Common myeloid progenitor, CD34-positive (primary cell): Measurements from ENCODE around the gene PDGFB.

Experiments used
- CTCF ChIA-PET: fragments of 350-600 bp; sonication (Branson Sonifier 250); formaldehyde crosslinking; loops from one replicate; lab custom pipeline; 2021; ENCODE audit warnings: antibody characterized with exemption; lab: Charles Lee
- POLR2A ChIA-PET: fragments of 350-600 bp; sonication (Branson Sonifier 250); formaldehyde crosslinking; loops from one replicate; lab custom pipeline; 2021; ENCODE audit warnings: antibody characterized with exemption; lab: Charles Lee
- DNase-seq, 3 donors: peaks; one replicate each; pipeline versions ENCODE4 v3.0.0 to v3.0.0-alpha.2; 2013
- H3K27ac ChIP-seq, 2 experiments: 1 replicate in 1 of 2; 2 replicates in 1 of 2; pipeline ENCODE4 v1.7.0; 2013; ENCODE audit warnings: inconsistent platforms in 2 of 2, low read length in 2 of 2, mild to moderate bottlenecking in 2 of 2, low read depth in 1 of 2, moderate library complexity in 1 of 2; ENCODE audit not compliant: severe bottlenecking in 2 of 2, insufficient read depth in 1 of 2, poor library complexity in 1 of 2
- H3K27me3 ChIP-seq, 5 experiments: replicated peaks in 2 of 5; 1 replicate in 3 of 5; 2 replicates in 2 of 5; pipeline versions ENCODE4 v1.6.1 to v1.7.0; 2013; ENCODE audit warnings: low read length in 4 of 5, mild to moderate bottlenecking in 2 of 5, moderate library complexity in 2 of 5, inconsistent platforms in 1 of 5; ENCODE audit not compliant: insufficient read depth in 5 of 5, control insufficient read depth in 4 of 5
- H3K36me3 ChIP-seq, 4 experiments: 1 replicate in 2 of 4; 2 replicates in 2 of 4; pipeline versions ENCODE4 v1.6.1 to v1.7.0; 2013; ENCODE audit warnings: low read length in 3 of 4, control low read depth in 1 of 4, mild to moderate bottlenecking in 1 of 4; ENCODE audit not compliant: control insufficient read depth in 4 of 4, insufficient read depth in 4 of 4
- H3K4me1 ChIP-seq, 4 experiments: 1 replicate in 3 of 4; 2 replicates in 1 of 4; pipeline versions ENCODE4 v1.6.1 to v1.7.1; 2013; ENCODE audit warnings: low read length in 3 of 4, mild to moderate bottlenecking in 3 of 4, control low read depth in 1 of 4, inconsistent platforms in 1 of 4, moderate library complexity in 1 of 4; ENCODE audit not compliant: control insufficient read depth in 4 of 4, insufficient read depth in 4 of 4; ENCODE audit errors: control extremely low read depth in 1 of 4
- H3K4me3 ChIP-seq, 7 experiments: 1 replicate in 4 of 7; 2 replicates in 3 of 7; pipeline versions ENCODE4 v1.5.1 to v1.7.0; 2013; ENCODE audit warnings: mild to moderate bottlenecking in 7 of 7, low read length in 6 of 7, moderate library complexity in 6 of 7, inconsistent platforms in 2 of 7, low read depth in 2 of 7, control low read depth in 1 of 7; ENCODE audit not compliant: insufficient read depth in 4 of 7, control insufficient read depth in 1 of 7; ENCODE audit errors: extremely low read depth in 1 of 7
- H3K9me3 ChIP-seq, 5 experiments: 1 replicate in 4 of 5; 2 replicates in 1 of 5; pipeline versions ENCODE4 v1.6.1 to v1.7.1; 2013; ENCODE audit warnings: low read length in 4 of 5, mild to moderate bottlenecking in 2 of 5, inconsistent platforms in 1 of 5, low read depth in 1 of 5, moderate library complexity in 1 of 5; ENCODE audit not compliant: control insufficient read depth in 4 of 5, insufficient read depth in 2 of 5; ENCODE audit errors: control extremely low read depth in 1 of 5
- WGBS: methylation state at CpG from one replicate; pipeline ENCODE4 v1.1.5; 2013; ENCODE audit not compliant: insufficient coverage; 5-methylcytosine and 5-hydroxymethylcytosine counted together

Gene PDGFB

GRCh38 chr22:39207141-39208012 is 37.4 kb downstream of the PDGFB start:
- ChIA-PET POLR2A (interaction anchor here (0.6 kb wide), 1 partner anchor 15 kb away, joined by 3 read pairs; no protein-coding TSS in a partner anchor), CTCF (interaction anchor here (0.8 to 0.9 kb wide), 2 partner anchors 23 to 75 kb away, joined by 3 read pairs; no protein-coding TSS in a partner anchor)
- H3K4me3 ChIP-seq: no peak overlapping the region
- H3K36me3 ChIP-seq: no peaks in the 10 kb centered on the region
- peaks cover 0 to 49% (median 21%) of the 10 kb centered on the region in 5 experiments for H3K27me3 ChIP-seq
- peaks cover 0 to 2% (median 0%) of the 10 kb centered on the region in 4 experiments for H3K4me1 ChIP-seq
- WGBS: 73% methylated on average over 15 of the region's 15 CpGs
- H3K9me3 ChIP-seq: peaks cover 0 to 3% (median 0%) of the 10 kb centered on the region in 5 experiments
- H3K27ac ChIP-seq: no peak overlapping the region
- no peak for DNase-seq

GRCh38 chr22:39206491-39206890 is 38.3 kb downstream of the PDGFB start:
- CTCF ChIA-PET: no interaction called here
- peaks cover 0 to 2% (median 0%) of the 10 kb centered on the region in 4 experiments for H3K4me1 ChIP-seq
- H3K27ac ChIP-seq: no peak overlapping the region
- POLR2A ChIA-PET: interaction anchor here (0.6 kb wide), 1 partner anchor 14 kb away, joined by 3 read pairs; no protein-coding TSS in a partner anchor
- H3K27me3 ChIP-seq: peaks cover 0 to 50% (median 22%) of the 10 kb centered on the region in 5 experiments
- DNase-seq: no peak
- WGBS: 98% methylated on average over 4 of the region's 7 CpGs
- no peak overlapping the region for H3K4me3 ChIP-seq
- peaks cover 0 to 3% (median 0%) of the 10 kb centered on the region in 5 experiments for H3K9me3 ChIP-seq
- H3K36me3 ChIP-seq: no peaks in the 10 kb centered on the region

GRCh38 chr22:39205344-39206021 is 39.3 kb downstream of the PDGFB start:
- Histone ChIP-seq H3K9me3 (peaks cover 0 to 3% (median 0%) of the 10 kb centered on the region in 5 experiments), H3K27me3 (peaks cover 0 to 50% (median 22%) of the 10 kb centered on the region in 5 experiments), H3K4me3 (no peak overlapping the region), H3K27ac (no peak overlapping the region), H3K4me1 (peaks cover 0 to 2% (median 0%) of the 10 kb centered on the region in 4 experiments), H3K36me3 (no peaks in the 10 kb centered on the region)
- peak in 2 of 3 donors; percentile 54 to 64 for DNase-seq
- ChIA-PET POLR2A (no interaction called here), CTCF (interaction anchor here (0.6 to 1.0 kb wide), 3 partner anchors 26 to 703 kb away, joined by 3 to 4 read pairs (median 3); no protein-coding TSS in a partner anchor)
- WGBS: 41% methylated on average over 4 of the region's 8 CpGs

GRCh38 chr22:39204216-39204615 is 40.6 kb downstream of the PDGFB start:
- Histone ChIP-seq H3K27ac (no peak overlapping the region), H3K4me1 (peaks cover 0 to 2% (median 0%) of the 10 kb centered on the region in 4 experiments)
- POLR2A ChIA-PET: no interaction called here

GRCh38 chr22:39197578-39197977 is 47.2 kb downstream of the PDGFB start:
- no peak for DNase-seq
- peaks cover 0 to 10% (median 5%) of the 10 kb centered on the region in 5 experiments for H3K27me3 ChIP-seq
- ChIA-PET CTCF (no interaction called here), POLR2A (no interaction called here)
- peaks cover 3 to 28% (median 5%) of the 10 kb centered on the region in 5 experiments for H3K9me3 ChIP-seq
- H3K27ac ChIP-seq: no peak overlapping the region
- no peaks in the 10 kb centered on the region for H3K36me3 ChIP-seq
- WGBS: 93% methylated on average over 3 of the region's 5 CpGs
- no peaks in the 10 kb centered on the region for H3K4me1 ChIP-seq
- no peak overlapping the region for H3K4me3 ChIP-seq

More at GRCh38 chr22:39204216-39204615, 40.6 kb downstream of the PDGFB start:
- Histone ChIP-seq H3K27me3 (peaks cover 0 to 44% (median 19%) of the 10 kb centered on the region in 5 experiments), H3K36me3 (no peaks in the 10 kb centered on the region), H3K9me3 (no peaks in the 10 kb centered on the region), H3K4me3 (no peak overlapping the region)
- 95% methylated on average over 8 of the region's 8 CpGs for WGBS
- DNase-seq: no peak
- CTCF ChIA-PET: no interaction called here

- CTCF ChIA-PET: no interaction called here
- peak in 1 of 3 donors; percentile 22 for DNase-seq
- Histone ChIP-seq H3K27me3 (peaks cover 0 to 6% (median 6%) of the 10 kb centered on the region in 5 experiments), H3K36me3 (no peaks in the 10 kb centered on the region), H3K4me3 (no peak overlapping the region), H3K9me3 (peaks cover 3 to 27% (median 4%) of the 10 kb centered on the region in 5 experiments), H3K27ac (no peak overlapping the region), H3K4me1 (no peaks in the 10 kb centered on the region)
- no CpG with 5 or more reads among the region's 1 CpG for WGBS
- POLR2A ChIA-PET: no interaction called here
Measured at GRCh38 chr22:39194098-39194497, 50.7 kb downstream of the PDGFB start.
